ENCODE measurements around the gene ZNF160.
"Not testable (repeated sequence)": the region's sequence is repeated elsewhere in the genome, so short reads cannot be mapped to it uniquely, and the experiment has no call there.

Gene ZNF160

GRCh38 chr19:53103234-53104203, at the start of gene ZNF160:
Gene ZNF160 (minus strand): TSS chr19:53103422. CDS start chr19:53086276, 17,146 bp downstream.
- peak; percentile 91 to 96 for DNase-seq

GRCh38 chr19:53147645-53148044, 44.4 kb upstream of the ZNF160 start:
- no peak for DNase-seq

GRCh38 chr19:53140351-53140750, 37.1 kb upstream of the ZNF160 start:
- no peak for DNase-seq

- DNase-seq = no peak
Observed at GRCh38 chr19:53136432-53136831, 33.2 kb upstream of the ZNF160 start.

- no peak for DNase-seq
Observed at GRCh38 chr19:53132141-53132991, 29.1 kb upstream of the ZNF160 start, which contains the start of gene ZNF415. Gene ZNF415 (minus strand): TSS chr19:53132910. CDS start chr19:53122676, 10,234 bp downstream.

GRCh38 chr19:53131727-53132126, 28.5 kb upstream of the ZNF160 start:
- no peak for DNase-seq

GRCh38 chr19:53131085-53131590, 27.9 kb upstream of the ZNF160 start:
- DNase-seq = no peak

GRCh38 chr19:53130506-53130905, 27.3 kb upstream of the ZNF160 start:
- no peak for DNase-seq

- DNase-seq = not testable (repeated sequence)
Observed at GRCh38 chr19:53126733-53127526, 23.7 kb upstream of the ZNF160 start.

GRCh38 chr19:53123400-53123799, 20.2 kb upstream of the ZNF160 start:
- DNase-seq = no peak

GRCh38 chr19:53112286-53112685, 9.1 kb upstream of the ZNF160 start:
- no peak for DNase-seq

- DNase-seq = no peak
Observed at GRCh38 chr19:53109527-53109926, 6.3 kb upstream of the ZNF160 start.

- DNase-seq = peak; percentile 7 to 30
Observed at GRCh38 chr19:53102756-53103233, 427 bp downstream of the ZNF160 start.

- DNase-seq = no peak
Observed at GRCh38 chr19:53102206-53102755, 941 bp downstream of the ZNF160 start.

GRCh38 chr19:53101518-53101917, 1.7 kb downstream of the ZNF160 start:
- DNase-seq = no peak

GRCh38 chr19:53098570-53098969, 4.7 kb downstream of the ZNF160 start:
- not testable (repeated sequence) for DNase-seq

GRCh38 chr19:53096982-53097690, 6.1 kb downstream of the ZNF160 start:
- DNase-seq = not testable (repeated sequence)

GRCh38 chr19:53096579-53096978, 6.6 kb downstream of the ZNF160 start:
- not testable (repeated sequence) for DNase-seq

GRCh38 chr19:53094754-53095575, 8.3 kb downstream of the ZNF160 start:
- no peak for DNase-seq

GRCh38 chr19:53092723-53093122, 10.5 kb downstream of the ZNF160 start:
- no peak for DNase-seq
